ENCODE measurements around the gene RXRA.

DNA sequence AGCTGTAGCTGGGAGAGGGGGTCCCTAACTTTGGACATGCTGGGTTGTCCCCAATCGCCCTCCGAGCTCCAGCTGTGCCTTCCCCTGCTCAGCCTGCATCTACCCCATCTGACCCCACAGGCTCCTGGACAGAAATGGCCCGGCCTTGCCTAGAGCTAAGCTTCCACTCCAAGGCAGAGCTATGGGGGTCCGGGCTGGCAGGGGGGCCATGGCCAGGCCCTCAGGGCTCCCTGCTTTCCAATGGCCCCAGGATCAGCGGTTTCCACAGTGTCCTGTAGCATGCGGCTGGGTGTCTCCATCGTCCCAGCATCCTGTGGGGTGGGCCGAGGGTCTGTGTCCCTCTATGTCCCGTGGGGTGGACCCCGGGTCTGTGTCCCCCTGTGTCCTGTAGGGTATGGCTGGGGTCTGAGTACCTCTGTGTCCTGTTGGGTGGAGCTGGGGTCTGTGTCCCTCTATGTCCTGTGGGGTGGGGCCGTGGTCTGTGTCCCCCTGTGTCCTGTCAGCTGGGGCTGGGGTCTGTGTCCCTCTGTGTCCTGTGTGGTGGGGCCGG is 130.6 kb downstream of the RXRA start:
- TF ChIP-seq, protein P1, sequence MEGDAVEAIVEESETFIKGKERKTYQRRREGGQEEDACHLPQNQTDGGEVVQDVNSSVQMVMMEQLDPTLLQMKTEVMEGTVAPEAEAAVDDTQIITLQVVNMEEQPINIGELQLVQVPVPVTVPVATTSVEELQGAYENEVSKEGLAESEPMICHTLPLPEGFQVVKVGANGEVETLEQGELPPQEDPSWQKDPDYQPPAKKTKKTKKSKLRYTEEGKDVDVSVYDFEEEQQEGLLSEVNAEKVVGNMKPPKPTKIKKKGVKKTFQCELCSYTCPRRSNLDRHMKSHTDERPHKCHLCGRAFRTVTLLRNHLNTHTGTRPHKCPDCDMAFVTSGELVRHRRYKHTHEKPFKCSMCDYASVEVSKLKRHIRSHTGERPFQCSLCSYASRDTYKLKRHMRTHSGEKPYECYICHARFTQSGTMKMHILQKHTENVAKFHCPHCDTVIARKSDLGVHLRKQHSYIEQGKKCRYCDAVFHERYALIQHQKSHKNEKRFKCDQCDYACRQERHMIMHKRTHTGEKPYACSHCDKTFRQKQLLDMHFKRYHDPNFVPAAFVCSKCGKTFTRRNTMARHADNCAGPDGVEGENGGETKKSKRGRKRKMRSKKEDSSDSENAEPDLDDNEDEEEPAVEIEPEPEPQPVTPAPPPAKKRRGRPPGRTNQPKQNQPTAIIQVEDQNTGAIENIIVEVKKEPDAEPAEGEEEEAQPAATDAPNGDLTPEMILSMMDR (IDR thresholded peaks at IDR 0.05) = no peak
- no peak for TF ChIP-seq POLR2A (IDR thresholded peaks at IDR 0.05)
- TF ChIP-seq EP300 (IDR thresholded peaks at IDR 0.05) = no peak

All from tibial nerve (tissue), 4 donors.